ENCODE results near the gene ANKRD22.
"Not testable (repeated sequence)": the region's sequence is repeated elsewhere in the genome, so short reads cannot be mapped to it uniquely, and the experiment has no call there.

ANKRD22 gene

DNA sequence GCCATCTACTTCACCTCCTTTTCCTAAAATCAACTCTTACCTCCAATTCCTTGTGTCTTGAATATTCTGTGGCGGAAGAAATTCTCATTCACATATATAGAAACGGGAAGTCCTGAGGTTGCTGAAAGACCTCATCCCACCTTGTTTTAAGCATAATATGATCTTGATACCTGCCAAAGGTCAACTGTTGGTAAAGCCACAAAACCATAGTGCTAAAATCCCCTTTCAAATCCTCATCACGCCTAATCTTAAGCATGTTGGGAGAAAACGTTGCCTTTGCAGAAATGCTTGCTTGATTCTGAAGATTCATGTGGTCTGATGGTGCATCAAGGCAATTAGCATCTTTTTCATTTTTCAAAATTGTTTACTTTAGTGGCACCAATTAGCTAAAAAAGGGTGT is 8.5 kb downstream of the ANKRD22 start:
- TF ChIP-seq CTCF (IDR thresholded peaks at IDR 0.05; ENCODE audit: extremely low read depth, missing control alignments) = no peak
- DNase-seq (ENCODE audit: low spot score) = no peak

DNA sequence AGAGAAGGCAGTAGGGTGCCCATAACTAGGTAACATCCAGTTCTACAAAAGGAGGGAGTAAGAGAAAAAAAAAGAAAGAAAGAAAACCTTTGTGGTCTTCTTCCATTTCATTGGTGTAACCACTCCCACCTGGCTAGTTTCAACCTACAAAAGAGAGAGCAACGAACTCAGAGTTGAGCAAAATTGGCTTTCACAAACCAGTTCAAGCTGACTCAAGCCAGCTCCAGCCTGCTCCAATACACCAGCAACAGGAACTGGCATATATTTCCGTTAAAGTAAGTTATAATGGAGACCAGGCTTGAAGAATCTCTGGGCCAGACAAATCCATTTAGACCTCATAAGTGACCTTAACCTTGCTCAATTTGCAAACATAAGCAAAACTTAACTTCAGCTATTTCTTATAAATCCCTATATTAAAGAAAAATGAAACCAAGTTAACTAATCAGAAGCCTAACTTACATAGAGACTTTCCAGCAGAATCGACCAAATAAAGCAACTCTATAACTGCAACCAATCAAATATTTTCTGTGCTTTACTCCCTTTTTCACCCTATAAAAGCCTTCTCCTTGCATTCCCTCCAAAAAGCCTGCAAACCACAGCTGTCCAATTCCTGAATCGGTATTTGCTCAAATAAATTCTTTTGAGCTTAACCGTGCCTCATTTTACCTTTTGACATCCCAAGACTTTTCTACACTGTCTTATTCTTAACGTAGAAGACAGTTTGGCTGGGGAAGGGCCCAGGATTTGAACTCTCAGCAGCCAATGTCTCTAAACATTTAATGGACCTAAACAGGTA is 10.1 kb downstream of the ANKRD22 start:
- no peak for TF ChIP-seq CTCF (IDR thresholded peaks at IDR 0.05; ENCODE audit: extremely low read depth, missing control alignments)
- no peak for DNase-seq (ENCODE audit: low spot score)

- no peak for TF ChIP-seq CTCF (IDR thresholded peaks at IDR 0.05; ENCODE audit: extremely low read depth, missing control alignments)
- no peak for DNase-seq (ENCODE audit: low spot score)
Measured at GRCh38 chr10:88840881-88841280, 10.8 kb downstream of the ANKRD22 start.

- DNase-seq (ENCODE audit: low spot score) = no peak
- TF ChIP-seq CTCF (IDR thresholded peaks at IDR 0.05; ENCODE audit: extremely low read depth, missing control alignments) = no peak
Measured at GRCh38 chr10:88840104-88840503, 11.5 kb downstream of the ANKRD22 start.

- DNase-seq (ENCODE audit: low spot score) = no peak
- no peak for TF ChIP-seq CTCF (IDR thresholded peaks at IDR 0.05; ENCODE audit: extremely low read depth, missing control alignments)
Measured at GRCh38 chr10:88838766-88839350, 12.8 kb downstream of the ANKRD22 start.

- DNase-seq (ENCODE audit: low spot score) = not testable (repeated sequence)
Measured at GRCh38 chr10:88837632-88838031, 14.0 kb downstream of the ANKRD22 start.

GRCh38 chr10:88835910-88836221 is 15.8 kb downstream of the ANKRD22 start:
- TF ChIP-seq CTCF (IDR thresholded peaks at IDR 0.05; ENCODE audit: extremely low read depth, missing control alignments) = no peak
- no peak for DNase-seq (ENCODE audit: low spot score)
